Nephron (organoid): ENCODE results near the gene SLC18A3.

ENCODE experiments used
- H3K27ac Mint-ChIP-seq, 3 experiments: 2 replicates each; pipeline ENCODE4 v1.8.0; 2020; ENCODE audit warnings: mixed read lengths in 3 of 3, mild to moderate bottlenecking in 2 of 3, moderate library complexity in 1 of 3
- H3K27me3 Mint-ChIP-seq: 2 replicates; pipeline ENCODE4 v1.8.0; 2021; ENCODE audit warnings: low read depth, mild to moderate bottlenecking, moderate library complexity, mixed read lengths
- H3K36me3 Mint-ChIP-seq: 2 replicates; pipeline ENCODE4 v1.8.0; 2020; ENCODE audit warnings: low read depth, mixed read lengths
- H3K4me1 Mint-ChIP-seq: 2 replicates; pipeline ENCODE4 v1.8.0; 2020; ENCODE audit warnings: mixed read lengths
- H3K4me3 Mint-ChIP-seq, 3 experiments: 2 replicates each; pipeline ENCODE4 v1.8.0; 2020; ENCODE audit warnings: mild to moderate bottlenecking in 3 of 3, mixed read lengths in 3 of 3, moderate library complexity in 2 of 3
- H3K9me3 Mint-ChIP-seq: 2 replicates; pipeline ENCODE4 v1.8.0; 2020; ENCODE audit warnings: mixed read lengths
- TF ChIP-seq, protein P1 (sequence below), 3 experiments: fragments of 200-600 bp; sonication (generic); IDR thresholded peaks; one replicate each; pipeline ENCODE4 v1.5.0; 2021; ENCODE audit warnings: antibody characterized with exemption in 3 of 3; ENCODE audit not compliant: unreplicated experiment in 3 of 3

Gene SLC18A3

DNA sequence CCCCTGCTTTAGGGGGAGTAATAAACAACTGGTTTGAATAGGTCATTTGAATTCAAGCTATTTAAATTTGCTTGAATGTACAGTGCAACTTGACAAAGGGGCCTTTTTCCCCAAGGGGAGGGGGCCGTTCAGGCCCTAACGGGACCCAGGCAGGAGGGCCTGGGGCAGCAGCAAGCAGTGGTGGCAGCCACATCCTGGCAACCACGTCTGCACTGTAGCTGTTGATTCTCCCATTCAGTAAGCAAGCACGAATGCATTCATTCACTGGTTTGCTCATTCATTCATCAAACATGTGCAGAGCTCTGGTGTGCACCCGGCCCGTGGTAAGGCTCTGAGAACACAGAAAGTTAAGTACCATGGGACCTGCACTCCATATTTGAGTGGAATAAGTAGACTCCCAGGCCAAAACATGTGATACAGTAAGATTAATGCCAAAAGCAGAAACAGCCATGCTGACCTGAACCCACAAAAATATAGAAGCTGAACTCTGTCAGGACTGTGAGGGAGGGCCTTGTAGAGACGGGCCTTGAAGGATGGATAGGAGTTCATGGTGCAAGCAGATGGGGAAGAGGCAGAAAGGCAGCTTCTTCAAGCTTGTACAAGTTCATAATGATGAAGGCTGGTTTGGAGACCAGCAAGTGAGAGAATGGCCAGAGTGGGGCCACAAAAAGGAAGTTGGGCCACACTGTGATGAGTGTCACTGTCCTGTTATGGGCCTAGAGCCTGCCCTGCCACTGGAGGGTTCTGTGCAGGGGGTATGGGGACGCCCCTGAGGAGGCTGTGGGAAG is 40.0 kb downstream of the SLC18A3 start:
- TF ChIP-seq, protein P1, sequence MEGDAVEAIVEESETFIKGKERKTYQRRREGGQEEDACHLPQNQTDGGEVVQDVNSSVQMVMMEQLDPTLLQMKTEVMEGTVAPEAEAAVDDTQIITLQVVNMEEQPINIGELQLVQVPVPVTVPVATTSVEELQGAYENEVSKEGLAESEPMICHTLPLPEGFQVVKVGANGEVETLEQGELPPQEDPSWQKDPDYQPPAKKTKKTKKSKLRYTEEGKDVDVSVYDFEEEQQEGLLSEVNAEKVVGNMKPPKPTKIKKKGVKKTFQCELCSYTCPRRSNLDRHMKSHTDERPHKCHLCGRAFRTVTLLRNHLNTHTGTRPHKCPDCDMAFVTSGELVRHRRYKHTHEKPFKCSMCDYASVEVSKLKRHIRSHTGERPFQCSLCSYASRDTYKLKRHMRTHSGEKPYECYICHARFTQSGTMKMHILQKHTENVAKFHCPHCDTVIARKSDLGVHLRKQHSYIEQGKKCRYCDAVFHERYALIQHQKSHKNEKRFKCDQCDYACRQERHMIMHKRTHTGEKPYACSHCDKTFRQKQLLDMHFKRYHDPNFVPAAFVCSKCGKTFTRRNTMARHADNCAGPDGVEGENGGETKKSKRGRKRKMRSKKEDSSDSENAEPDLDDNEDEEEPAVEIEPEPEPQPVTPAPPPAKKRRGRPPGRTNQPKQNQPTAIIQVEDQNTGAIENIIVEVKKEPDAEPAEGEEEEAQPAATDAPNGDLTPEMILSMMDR (IDR thresholded peaks at IDR 0.05; ENCODE audit: unreplicated experiment in 3 of 3) = no peak
- Mint-ChIP-seq H3K9me3 (no peaks in the 10 kb centered on the region), H3K4me1 (no peaks in the 10 kb centered on the region), H3K36me3 (no peaks in the 10 kb centered on the region), H3K27me3 (peaks cover 33% of the 10 kb centered on the region), H3K27ac (no peak overlapping the region), H3K4me3 (no peak overlapping the region)

DNA sequence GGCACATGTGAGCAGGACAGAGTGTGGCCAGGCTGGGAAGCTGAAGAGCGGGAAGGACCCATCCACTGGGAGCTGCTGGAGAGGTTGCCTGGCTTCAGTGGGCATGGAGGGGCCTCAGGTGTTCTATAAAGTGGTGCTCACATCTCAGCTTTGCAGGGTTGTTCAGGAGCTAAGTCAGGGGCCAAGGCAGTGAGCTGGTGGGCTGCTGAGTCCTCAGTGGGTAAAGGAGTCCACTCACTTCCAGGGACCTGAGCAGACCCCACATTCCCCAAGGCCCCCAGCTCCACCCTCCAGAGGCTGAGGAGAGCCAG is 40.6 kb downstream of the SLC18A3 start:
- no peaks in the 10 kb centered on the region for H3K9me3 Mint-ChIP-seq
- TF ChIP-seq, protein P1 (IDR thresholded peaks at IDR 0.05; ENCODE audit: unreplicated experiment in 3 of 3) = no peak
- H3K27ac Mint-ChIP-seq = no peak overlapping the region
- H3K4me1 Mint-ChIP-seq = no peaks in the 10 kb centered on the region
- no peaks in the 10 kb centered on the region for H3K36me3 Mint-ChIP-seq
- H3K4me3 Mint-ChIP-seq = no peak overlapping the region
- H3K27me3 Mint-ChIP-seq = peaks cover 33% of the 10 kb centered on the region

DNA sequence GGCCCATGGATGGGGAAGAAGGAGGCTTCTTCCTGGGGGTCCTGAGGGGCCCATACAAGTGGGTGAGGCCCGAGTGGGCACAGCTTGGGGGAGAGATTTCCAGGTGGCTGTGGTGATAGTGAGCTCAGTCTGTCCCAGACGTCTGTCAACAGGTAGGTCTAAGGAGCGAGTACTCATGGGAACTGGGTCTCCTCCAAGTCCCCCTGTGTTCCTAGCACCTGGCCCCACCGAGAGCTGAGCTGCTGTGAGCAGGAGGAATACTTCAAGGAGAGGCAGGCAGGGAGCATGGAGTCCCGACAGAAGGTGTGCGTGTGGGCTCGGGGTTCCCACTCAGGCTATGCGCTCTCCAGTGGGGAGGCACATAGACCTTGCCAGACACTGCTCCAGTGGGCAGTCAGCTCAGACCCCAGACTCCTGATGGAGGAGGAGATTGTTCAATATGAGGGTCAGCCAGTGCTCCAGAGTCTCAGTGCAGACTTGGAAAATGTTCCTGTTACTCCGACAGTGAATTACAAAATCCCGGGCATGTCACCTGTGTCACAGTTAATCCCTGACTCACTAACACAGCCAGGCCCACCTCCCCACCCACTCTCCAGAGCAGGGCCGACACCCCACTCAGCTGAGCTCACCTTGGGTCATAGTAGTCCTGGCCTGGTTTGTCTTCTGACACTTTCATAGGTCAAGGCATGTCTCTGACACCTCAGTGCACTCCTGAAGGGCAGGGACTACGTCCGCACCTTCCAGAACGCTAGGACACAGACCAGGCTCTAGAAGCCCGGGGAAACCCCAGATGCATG is 41.1 kb downstream of the SLC18A3 start:
- H3K4me1 Mint-ChIP-seq = no peaks in the 10 kb centered on the region
- H3K27ac Mint-ChIP-seq = no peak overlapping the region
- TF ChIP-seq, protein P1 (IDR thresholded peaks at IDR 0.05; ENCODE audit: unreplicated experiment in 3 of 3) = no peak
- H3K9me3 Mint-ChIP-seq = no peaks in the 10 kb centered on the region
- H3K36me3 Mint-ChIP-seq = no peaks in the 10 kb centered on the region
- H3K27me3 Mint-ChIP-seq = peaks cover 33% of the 10 kb centered on the region
- H3K4me3 Mint-ChIP-seq = no peak overlapping the region

DNA sequence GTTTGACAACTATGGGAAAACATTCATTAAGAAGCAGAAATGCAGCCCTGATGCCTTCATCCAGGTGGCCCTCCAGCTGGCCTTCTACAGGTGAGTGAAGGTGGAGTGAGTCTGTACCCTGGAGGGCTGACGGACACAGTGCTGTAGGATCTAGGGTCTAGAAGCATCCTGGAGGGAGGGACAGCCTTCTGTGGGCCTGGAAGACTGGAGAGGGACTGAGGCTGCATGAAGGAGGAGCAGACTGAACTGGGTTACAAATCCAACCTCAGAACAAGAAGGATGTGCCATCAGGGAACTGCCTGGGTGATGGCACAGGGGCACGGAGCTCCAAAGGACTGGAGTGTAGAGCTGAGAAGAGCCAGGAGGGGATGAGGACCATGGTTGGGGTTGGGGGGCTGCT is 41.8 kb downstream of the SLC18A3 start:
- Mint-ChIP-seq H3K9me3 (no peaks in the 10 kb centered on the region), H3K4me1 (no peaks in the 10 kb centered on the region), H3K27ac (no peak overlapping the region), H3K4me3 (no peak overlapping the region), H3K27me3 (peaks cover 37% of the 10 kb centered on the region), H3K36me3 (no peaks in the 10 kb centered on the region)
- TF ChIP-seq, protein P1 (IDR thresholded peaks at IDR 0.05; ENCODE audit: unreplicated experiment in 3 of 3) = no peak

DNA sequence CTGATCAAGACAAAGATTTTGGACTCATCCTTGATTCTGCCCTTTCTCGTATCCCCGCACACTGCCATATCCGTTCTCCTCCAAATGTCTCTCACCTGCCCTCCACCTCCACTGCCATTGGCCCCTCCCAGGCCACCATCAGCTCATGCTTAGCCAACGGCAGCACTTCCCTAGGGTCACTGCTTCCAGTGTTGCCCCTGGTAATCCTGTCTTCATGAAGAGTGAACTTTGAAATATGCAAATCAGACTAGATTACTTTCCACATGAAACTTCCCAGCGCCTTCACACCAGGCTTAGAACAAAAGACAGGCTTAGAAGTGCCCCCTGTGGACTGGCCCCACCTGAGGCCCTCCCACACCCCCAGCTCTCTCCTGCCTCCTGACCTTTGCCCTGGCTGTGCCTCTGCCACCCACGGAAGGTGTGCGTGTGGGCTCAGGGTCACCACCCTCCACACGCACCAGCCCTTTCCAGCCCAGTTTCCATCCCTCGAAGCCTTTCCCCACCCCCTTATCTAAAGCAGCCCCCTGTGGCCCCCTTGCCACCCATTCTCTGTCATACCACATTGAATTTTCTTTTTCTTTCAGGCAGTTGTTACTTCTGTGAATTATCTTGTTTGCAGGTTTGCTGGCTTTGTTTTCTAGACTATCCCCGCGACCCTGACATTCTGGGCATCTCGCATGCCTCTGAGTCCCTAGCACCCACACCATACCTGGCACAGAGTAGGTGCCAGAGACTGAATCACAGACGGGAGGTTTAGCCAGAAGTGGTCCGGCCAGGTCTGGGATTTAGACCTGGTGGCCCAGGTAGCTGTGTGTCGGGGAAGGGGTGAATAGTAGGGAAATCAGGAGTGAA is 42.5 kb downstream of the SLC18A3 start:
- TF ChIP-seq, protein P1 (IDR thresholded peaks at IDR 0.05; ENCODE audit: unreplicated experiment in 3 of 3) = no peak
- H3K27ac Mint-ChIP-seq = no peak overlapping the region
- H3K4me3 Mint-ChIP-seq = no peak overlapping the region
- no peaks in the 10 kb centered on the region for H3K4me1 Mint-ChIP-seq
- H3K27me3 Mint-ChIP-seq = peaks cover 33% of the 10 kb centered on the region
- peaks cover 2% of the 10 kb centered on the region for H3K9me3 Mint-ChIP-seq
- no peaks in the 10 kb centered on the region for H3K36me3 Mint-ChIP-seq
